Activated CD8-positive, alpha-beta memory T cell treated with anti-CD3 and anti-CD28 coated beads, Interleukin-2, amount 10 ng/mL, durations not matched to agents 7 days and 5 days (primary cell): Measurements from ENCODE around the gene TATDN2. TPM values are rescaled to one million over a fixed set of nuclear protein-coding genes. Genes with fewer than 3 reads are reported as not detected.

Experiments used
- ATAC-seq: fragments of 150-1000 bp; cut with Tn5 transposase; one replicate; pipeline ENCODE4 v1.10.0; 2021; ENCODE audit warnings: moderate library complexity
- CTCF ChIA-PET: fragments of 350-600 bp; sonication (Branson Sonifier 250); formaldehyde crosslinking; loops from one replicate; lab custom pipeline; 2021; ENCODE audit warnings: antibody characterized with exemption; lab: Charles Lee
- DNase-seq: peaks from one replicate; pipeline ENCODE4 v3.0.0-alpha.2; 2020
- H3K27ac Mint-ChIP-seq: one replicate; pipeline ENCODE4 v1.8.0; 2021; ENCODE audit warnings: mild to moderate bottlenecking, mixed read lengths
- H3K27me3 Mint-ChIP-seq: one replicate; pipeline ENCODE4 v1.8.0; 2021; ENCODE audit warnings: mixed read lengths
- H3K36me3 Mint-ChIP-seq: one replicate; pipeline ENCODE4 v1.8.0; 2021; ENCODE audit warnings: mild to moderate bottlenecking, mixed read lengths
- H3K4me1 Mint-ChIP-seq: one replicate; pipeline ENCODE4 v1.8.0; 2021; ENCODE audit warnings: mixed read lengths
- H3K4me3 Mint-ChIP-seq: one replicate; pipeline ENCODE4 v1.8.0; 2021; ENCODE audit warnings: mild to moderate bottlenecking, moderate library complexity, mixed read lengths
- H3K9me3 Mint-ChIP-seq: one replicate; pipeline ENCODE4 v1.8.0; 2022; ENCODE audit warnings: low read depth, mixed read lengths
- total RNA-seq, 2 experiments: library from RNA; stranded (reverse); gene quantifications; one replicate each; pipeline ENCODE4 v1.2.3, GENCODE V29; 2021

The TATDN2 gene
- total RNA-seq, 2 experiments from 2014 or later, result 60.2 to 67.1 TPM

GRCh38 chr3:10306156-10306555, 57.9 kb downstream of the TATDN2 start:
- no peak overlapping the region for H3K27ac Mint-ChIP-seq
- ATAC-seq, result no peak
- H3K27me3 Mint-ChIP-seq, result no peaks in the 10 kb centered on the region
- H3K9me3 Mint-ChIP-seq, result no peaks in the 10 kb centered on the region
- CTCF ChIA-PET, result interaction anchor here (0.6 kb wide), 1 partner anchor 10 kb away, joined by 4 read pairs; no protein-coding TSS in a partner anchor
- DNase-seq, result no peak
- H3K4me3 Mint-ChIP-seq, result no peak overlapping the region
- peaks cover 48% of the 10 kb centered on the region for H3K36me3 Mint-ChIP-seq
- H3K4me1 Mint-ChIP-seq, result peaks cover 12% of the 10 kb centered on the region

- ATAC-seq, result no peak
- Mint-ChIP-seq H3K36me3 (peaks cover 43% of the 10 kb centered on the region), H3K9me3 (no peaks in the 10 kb centered on the region), H3K4me1 (peaks cover 14% of the 10 kb centered on the region), H3K4me3 (no peak overlapping the region), H3K27me3 (no peaks in the 10 kb centered on the region), H3K27ac (no peak overlapping the region)
- CTCF ChIA-PET, result no interaction called here
- no peak for DNase-seq
These were observed 60.4 kb downstream of the TATDN2 start for GRCh38 chr3:10308678-10309077.

- H3K36me3 Mint-ChIP-seq, result peaks cover 43% of the 10 kb centered on the region
- CTCF ChIA-PET, result interaction anchor here (1.5 kb wide), 1 partner anchor 11 kb away, joined by 5 read pairs; the partner anchor contains the start of gene SEC13
- no peak for DNase-seq
- H3K9me3 Mint-ChIP-seq, result no peaks in the 10 kb centered on the region
- no peaks in the 10 kb centered on the region for H3K27me3 Mint-ChIP-seq
- H3K27ac Mint-ChIP-seq, result no peak overlapping the region
- H3K4me1 Mint-ChIP-seq, result peaks cover 14% of the 10 kb centered on the region
- ATAC-seq, result no peak
- no peak overlapping the region for H3K4me3 Mint-ChIP-seq
These were observed 61.5 kb downstream of the TATDN2 start for GRCh38 chr3:10309736-10310135.

GRCh38 chr3:10310578-10310977, 62.3 kb downstream of the TATDN2 start:
- ATAC-seq (no peak), DNase-seq (no peak)
- CTCF ChIA-PET, result interaction anchor here (1.5 kb wide), 1 partner anchor 10 kb away, joined by 5 read pairs; the partner anchor contains the start of gene SEC13
- Mint-ChIP-seq H3K9me3 (no peaks in the 10 kb centered on the region), H3K27me3 (no peaks in the 10 kb centered on the region), H3K27ac (peak overlapping the region; percentile 16), H3K4me1 (peaks cover 14% of the 10 kb centered on the region), H3K4me3 (no peak overlapping the region), H3K36me3 (peaks cover 40% of the 10 kb centered on the region)

- DNase-seq (no peak), ATAC-seq (no peak)
- CTCF ChIA-PET, result no interaction called here
- no peak overlapping the region for H3K27ac Mint-ChIP-seq
- H3K27me3 Mint-ChIP-seq, result no peaks in the 10 kb centered on the region
- H3K4me3 Mint-ChIP-seq, result no peak overlapping the region
- H3K36me3 Mint-ChIP-seq, result peaks cover 36% of the 10 kb centered on the region
- peaks cover 14% of the 10 kb centered on the region for H3K4me1 Mint-ChIP-seq
- no peaks in the 10 kb centered on the region for H3K9me3 Mint-ChIP-seq
These were observed 63.5 kb downstream of the TATDN2 start for GRCh38 chr3:10311710-10312109.

GRCh38 chr3:10312391-10312790, 64.1 kb downstream of the TATDN2 start:
- peak; percentile 20 for ATAC-seq
- no peaks in the 10 kb centered on the region for H3K27me3 Mint-ChIP-seq
- no peaks in the 10 kb centered on the region for H3K9me3 Mint-ChIP-seq
- CTCF ChIA-PET, result no interaction called here
- H3K4me3 Mint-ChIP-seq, result no peak overlapping the region
- H3K36me3 Mint-ChIP-seq, result peaks cover 35% of the 10 kb centered on the region
- H3K27ac Mint-ChIP-seq, result no peak overlapping the region
- DNase-seq, result no peak
- H3K4me1 Mint-ChIP-seq, result peaks cover 14% of the 10 kb centered on the region

- H3K9me3 Mint-ChIP-seq, result no peaks in the 10 kb centered on the region
- H3K27ac Mint-ChIP-seq, result no peak overlapping the region
- CTCF ChIA-PET, result no interaction called here
- no peaks in the 10 kb centered on the region for H3K27me3 Mint-ChIP-seq
- H3K36me3 Mint-ChIP-seq, result peaks cover 31% of the 10 kb centered on the region
- H3K4me1 Mint-ChIP-seq, result peaks cover 14% of the 10 kb centered on the region
- H3K4me3 Mint-ChIP-seq, result no peak overlapping the region
- DNase-seq, result no peak
- no peak for ATAC-seq
These were observed 64.6 kb downstream of the TATDN2 start for GRCh38 chr3:10312861-10313260.

GRCh38 chr3:10315101-10315500, 66.8 kb downstream of the TATDN2 start:
- CTCF ChIA-PET, result no interaction called here
- peaks cover 20% of the 10 kb centered on the region for H3K36me3 Mint-ChIP-seq
- H3K9me3 Mint-ChIP-seq, result no peaks in the 10 kb centered on the region
- peaks cover 28% of the 10 kb centered on the region for H3K4me1 Mint-ChIP-seq
- H3K4me3 Mint-ChIP-seq, result no peak overlapping the region
- ATAC-seq, result no peak
- DNase-seq, result no peak
- H3K27ac Mint-ChIP-seq, result no peak overlapping the region
- no peaks in the 10 kb centered on the region for H3K27me3 Mint-ChIP-seq

GRCh38 chr3:10315771-10316344, 67.6 kb downstream of the TATDN2 start:
- ATAC-seq (no peak), DNase-seq (no peak)
- Mint-ChIP-seq H3K27ac (no peak overlapping the region), H3K4me1 (peaks cover 24% of the 10 kb centered on the region), H3K36me3 (peaks cover 13% of the 10 kb centered on the region), H3K9me3 (no peaks in the 10 kb centered on the region), H3K27me3 (no peaks in the 10 kb centered on the region), H3K4me3 (no peak overlapping the region)
- CTCF ChIA-PET, result interaction anchor here (0.9 kb wide), 1 partner anchor 382 kb away, joined by 4 read pairs; the partner anchor contains the start of gene CRELD1

- Mint-ChIP-seq H3K27me3 (no peaks in the 10 kb centered on the region), H3K4me3 (no peak overlapping the region), H3K27ac (no peak overlapping the region), H3K4me1 (peaks cover 26% of the 10 kb centered on the region), H3K36me3 (peaks cover 11% of the 10 kb centered on the region), H3K9me3 (no peaks in the 10 kb centered on the region)
- DNase-seq, result no peak
- CTCF ChIA-PET, result interaction anchor here (0.8 to 1.0 kb wide), 2 partner anchors 385 to 432 kb away, joined by 3 read pairs; no protein-coding TSS in a partner anchor
- no peak for ATAC-seq
These were observed 69.2 kb downstream of the TATDN2 start for GRCh38 chr3:10317311-10317960.

GRCh38 chr3:10317961-10318350, 69.7 kb downstream of the TATDN2 start:
- no peaks in the 10 kb centered on the region for H3K27me3 Mint-ChIP-seq
- CTCF ChIA-PET, result no interaction called here
- peaks cover 26% of the 10 kb centered on the region for H3K4me1 Mint-ChIP-seq
- DNase-seq (no peak), ATAC-seq (no peak)
- peaks cover 8% of the 10 kb centered on the region for H3K36me3 Mint-ChIP-seq
- no peaks in the 10 kb centered on the region for H3K9me3 Mint-ChIP-seq
- H3K27ac Mint-ChIP-seq, result no peak overlapping the region
- no peak overlapping the region for H3K4me3 Mint-ChIP-seq

GRCh38 chr3:10319251-10319650, 71.0 kb downstream of the TATDN2 start:
- no peak for ATAC-seq
- Mint-ChIP-seq H3K27ac (peak overlapping the region; percentile 42), H3K27me3 (no peaks in the 10 kb centered on the region), H3K4me1 (peaks cover 24% of the 10 kb centered on the region), H3K36me3 (peaks cover 6% of the 10 kb centered on the region), H3K4me3 (peak overlapping the region; percentile 50), H3K9me3 (no peaks in the 10 kb centered on the region)
- CTCF ChIA-PET, result no interaction called here
- no peak for DNase-seq

- CTCF ChIA-PET, result interaction anchor here (1.9 to 3.0 kb wide), 2 partner anchors 25 to 816 kb away, joined by 5 to 11 read pairs; no protein-coding TSS in a partner anchor
- ATAC-seq, result no peak
- H3K4me1 Mint-ChIP-seq, result peaks cover 24% of the 10 kb centered on the region
- no peak for DNase-seq
- H3K27me3 Mint-ChIP-seq, result peaks cover 5% of the 10 kb centered on the region
- H3K4me3 Mint-ChIP-seq, result peak overlapping the region; percentile 90
- H3K36me3 Mint-ChIP-seq, result peaks cover 2% of the 10 kb centered on the region
- H3K27ac Mint-ChIP-seq, result peak overlapping the region; percentile 85
- no peaks in the 10 kb centered on the region for H3K9me3 Mint-ChIP-seq
These were observed 71.5 kb downstream of the TATDN2 start for GRCh38 chr3:10319804-10320203.

GRCh38 chr3:10320320-10320677, 72.0 kb downstream of the TATDN2 start:
- peak; percentile 1 for ATAC-seq
- peak overlapping the region; percentile 85 for H3K27ac Mint-ChIP-seq
- H3K27me3 Mint-ChIP-seq, result peaks cover 5% of the 10 kb centered on the region
- peaks cover 2% of the 10 kb centered on the region for H3K36me3 Mint-ChIP-seq
- CTCF ChIA-PET, result interaction anchor here (0.8 to 3.2 kb wide), 15 partner anchors 10 to 816 kb away, joined by 3 to 30 read pairs (median 5); partner anchors contain the start of genes BRPF1, CRELD1 and TATDN2
- no peaks in the 10 kb centered on the region for H3K9me3 Mint-ChIP-seq
- H3K4me1 Mint-ChIP-seq, result peaks cover 24% of the 10 kb centered on the region
- DNase-seq, result no peak
- peak overlapping the region; percentile 90 for H3K4me3 Mint-ChIP-seq
